ENCODE data around the gene TMEM59L. TPM values are rescaled to one million over a fixed set of nuclear protein-coding genes. Genes with fewer than 3 reads are reported as not detected.

The TMEM59L gene
- total and polyA plus RNA-seq, 2 of the 13 experiments (the other 11 are each of a cell fraction or from before 2014, with no cell fraction given): 0.97 to 5.5 TPM

DNA sequence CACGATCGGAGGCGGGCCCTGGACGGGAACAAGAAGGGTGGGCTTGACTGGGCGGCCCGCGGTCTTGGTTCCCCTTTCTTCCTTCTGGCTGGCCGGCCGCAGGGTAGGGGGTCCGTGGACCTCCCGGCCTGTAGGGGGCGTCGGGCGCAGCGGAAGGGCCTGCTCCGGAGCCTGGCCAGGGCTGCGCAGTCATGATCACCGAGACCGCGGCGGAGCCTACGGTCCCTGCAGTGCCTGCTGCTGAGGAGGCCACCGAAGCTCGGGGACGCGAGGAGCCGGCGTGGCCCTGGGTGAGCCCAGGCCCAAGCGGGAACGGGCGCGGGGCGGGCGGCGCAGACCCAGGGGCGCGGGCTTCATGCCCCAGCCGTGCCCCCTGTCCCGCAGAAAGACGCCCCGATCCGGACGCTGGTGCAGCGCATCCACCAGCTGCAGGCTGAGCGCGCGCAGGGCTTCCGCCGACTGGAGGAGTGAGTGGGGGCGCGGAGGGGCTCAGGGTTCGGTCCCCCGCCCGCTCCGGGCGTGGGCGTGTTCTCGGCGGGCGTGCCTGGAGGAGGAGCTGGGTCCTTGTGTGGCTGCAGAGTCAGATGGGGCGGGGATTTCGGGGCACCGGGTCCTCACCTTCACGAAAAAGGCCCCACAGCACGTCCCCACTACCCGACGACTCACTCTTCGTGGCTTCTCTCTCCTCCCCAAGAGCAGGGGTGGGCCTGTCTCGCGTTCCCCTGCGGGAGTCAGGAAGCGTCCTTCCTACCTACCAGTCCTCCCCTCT lies 23.9 kb upstream of the TMEM59L start, which contains the start of gene REX1BD (continued):
- TF ChIP-seq, protein P1, sequence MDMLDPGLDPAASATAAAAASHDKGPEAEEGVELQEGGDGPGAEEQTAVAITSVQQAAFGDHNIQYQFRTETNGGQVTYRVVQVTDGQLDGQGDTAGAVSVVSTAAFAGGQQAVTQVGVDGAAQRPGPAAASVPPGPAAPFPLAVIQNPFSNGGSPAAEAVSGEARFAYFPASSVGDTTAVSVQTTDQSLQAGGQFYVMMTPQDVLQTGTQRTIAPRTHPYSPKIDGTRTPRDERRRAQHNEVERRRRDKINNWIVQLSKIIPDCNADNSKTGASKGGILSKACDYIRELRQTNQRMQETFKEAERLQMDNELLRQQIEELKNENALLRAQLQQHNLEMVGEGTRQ (IDR thresholded peaks at IDR 0.05; ENCODE audit: low read depth, low read length): no peak
- TF ChIP-seq, protein P1 (CRISPR knock-in tag; IDR thresholded peaks at IDR 0.05; ENCODE audit: borderline replicate concordance): no peak
- no peak for TF ChIP-seq WIZ (CRISPR knock-in tag; IDR thresholded peaks at IDR 0.05)
- TF ChIP-seq, protein P2, sequence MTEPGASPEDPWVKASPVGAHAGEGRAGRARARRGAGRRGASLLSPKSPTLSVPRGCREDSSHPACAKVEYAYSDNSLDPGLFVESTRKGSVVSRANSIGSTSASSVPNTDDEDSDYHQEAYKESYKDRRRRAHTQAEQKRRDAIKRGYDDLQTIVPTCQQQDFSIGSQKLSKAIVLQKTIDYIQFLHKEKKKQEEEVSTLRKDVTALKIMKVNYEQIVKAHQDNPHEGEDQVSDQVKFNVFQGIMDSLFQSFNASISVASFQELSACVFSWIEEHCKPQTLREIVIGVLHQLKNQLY (CRISPR knock-in tag; IDR thresholded peaks at IDR 0.05): peak; percentile 49; the same call in 1 of the 2 replicates
- TF ChIP-seq ZNF678 (CRISPR knock-in tag; IDR thresholded peaks at IDR 0.05): no peak; the same call in 1 of the 2 replicates
- TF ChIP-seq MED1 (CRISPR knock-in tag; IDR thresholded peaks at IDR 0.05): peak; percentile 68
- TF ChIP-seq ZNF264 (CRISPR knock-in tag; IDR thresholded peaks at IDR 0.05): peak; percentile 18; the same call in 1 of the 2 replicates
- TF ChIP-seq GABPB1 (CRISPR knock-in tag; IDR thresholded peaks at IDR 0.05): peak; percentile 91
- peak; percentile 66 for TF ChIP-seq SP5 (CRISPR knock-in tag; IDR thresholded peaks at IDR 0.05; ENCODE audit: borderline replicate concordance, low read depth)
- no peak; the same call in 1 of the 2 replicates for TF ChIP-seq SATB2 (CRISPR knock-in tag; IDR thresholded peaks at IDR 0.05)
- no peak for TF ChIP-seq SOX13 (IDR thresholded peaks at IDR 0.05)
- TF ChIP-seq SOX13 (CRISPR knock-in tag; conservative IDR thresholded peaks at IDR 0.05 in 1 of 2, IDR thresholded peaks at IDR 0.05 in 1 of 2): no peak
- TF ChIP-seq, protein P3, sequence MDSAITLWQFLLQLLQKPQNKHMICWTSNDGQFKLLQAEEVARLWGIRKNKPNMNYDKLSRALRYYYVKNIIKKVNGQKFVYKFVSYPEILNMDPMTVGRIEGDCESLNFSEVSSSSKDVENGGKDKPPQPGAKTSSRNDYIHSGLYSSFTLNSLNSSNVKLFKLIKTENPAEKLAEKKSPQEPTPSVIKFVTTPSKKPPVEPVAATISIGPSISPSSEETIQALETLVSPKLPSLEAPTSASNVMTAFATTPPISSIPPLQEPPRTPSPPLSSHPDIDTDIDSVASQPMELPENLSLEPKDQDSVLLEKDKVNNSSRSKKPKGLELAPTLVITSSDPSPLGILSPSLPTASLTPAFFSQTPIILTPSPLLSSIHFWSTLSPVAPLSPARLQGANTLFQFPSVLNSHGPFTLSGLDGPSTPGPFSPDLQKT (CRISPR knock-in tag; IDR thresholded peaks at IDR 0.05; ENCODE audit: borderline replicate concordance): no peak
- TF ChIP-seq, protein P4, sequence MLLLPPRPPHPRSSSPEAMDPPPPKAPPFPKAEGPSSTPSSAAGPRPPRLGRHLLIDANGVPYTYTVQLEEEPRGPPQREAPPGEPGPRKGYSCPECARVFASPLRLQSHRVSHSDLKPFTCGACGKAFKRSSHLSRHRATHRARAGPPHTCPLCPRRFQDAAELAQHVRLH (CRISPR knock-in tag; IDR thresholded peaks at IDR 0.05; ENCODE audit: borderline replicate concordance, low read depth): peak; percentile 84; the same call in 1 of the 2 replicates
- TF ChIP-seq, protein P5, sequence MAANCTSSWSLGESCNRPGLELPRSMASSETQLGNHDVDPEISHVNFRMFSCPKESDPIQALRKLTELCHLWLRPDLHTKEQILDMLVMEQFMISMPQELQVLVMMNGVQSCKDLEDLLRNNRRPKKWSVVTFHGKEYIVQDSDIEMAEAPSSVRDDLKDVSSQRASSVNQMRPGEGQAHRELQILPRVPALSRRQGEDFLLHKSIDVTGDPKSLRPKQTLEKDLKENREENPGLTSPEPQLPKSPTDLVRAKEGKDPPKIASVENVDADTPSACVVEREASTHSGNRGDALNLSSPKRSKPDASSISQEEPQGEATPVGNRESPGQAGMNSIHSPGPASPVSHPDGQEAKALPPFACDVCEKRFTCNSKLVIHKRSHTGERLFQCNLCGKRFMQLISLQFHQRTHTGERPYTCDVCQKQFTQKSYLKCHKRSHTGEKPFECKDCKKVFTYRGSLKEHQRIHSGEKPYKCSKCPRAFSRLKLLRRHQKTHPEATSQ (CRISPR knock-in tag; IDR thresholded peaks at IDR 0.05; ENCODE audit: borderline replicate concordance): no peak
- no peak for TF ChIP-seq TAF15 (IDR thresholded peaks at IDR 0.05; ENCODE audit: low read depth, low read length, poor library complexity, severe bottlenecking)
- no peak; the same call in 1 of the 2 replicates for TF ChIP-seq DNMT1 (CRISPR knock-in tag; IDR thresholded peaks at IDR 0.05)
- peak; percentile 21 for TF ChIP-seq YY1 (IDR thresholded peaks at IDR 0.05; ENCODE audit: insufficient read depth, insufficient replicate concordance, low read depth, low read length)
- TF ChIP-seq ZFY (CRISPR knock-in tag; IDR thresholded peaks at IDR 0.05): peak; percentile 88
- no peak for TF ChIP-seq SMAD9 (CRISPR knock-in tag; IDR thresholded peaks at IDR 0.05)
- TF ChIP-seq, protein P6, sequence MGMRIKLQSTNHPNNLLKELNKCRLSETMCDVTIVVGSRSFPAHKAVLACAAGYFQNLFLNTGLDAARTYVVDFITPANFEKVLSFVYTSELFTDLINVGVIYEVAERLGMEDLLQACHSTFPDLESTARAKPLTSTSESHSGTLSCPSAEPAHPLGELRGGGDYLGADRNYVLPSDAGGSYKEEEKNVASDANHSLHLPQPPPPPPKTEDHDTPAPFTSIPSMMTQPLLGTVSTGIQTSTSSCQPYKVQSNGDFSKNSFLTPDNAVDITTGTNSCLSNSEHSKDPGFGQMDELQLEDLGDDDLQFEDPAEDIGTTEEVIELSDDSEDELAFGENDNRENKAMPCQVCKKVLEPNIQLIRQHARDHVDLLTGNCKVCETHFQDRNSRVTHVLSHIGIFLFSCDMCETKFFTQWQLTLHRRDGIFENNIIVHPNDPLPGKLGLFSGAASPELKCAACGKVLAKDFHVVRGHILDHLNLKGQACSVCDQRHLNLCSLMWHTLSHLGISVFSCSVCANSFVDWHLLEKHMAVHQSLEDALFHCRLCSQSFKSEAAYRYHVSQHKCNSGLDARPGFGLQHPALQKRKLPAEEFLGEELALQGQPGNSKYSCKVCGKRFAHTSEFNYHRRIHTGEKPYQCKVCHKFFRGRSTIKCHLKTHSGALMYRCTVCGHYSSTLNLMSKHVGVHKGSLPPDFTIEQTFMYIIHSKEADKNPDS (CRISPR knock-in tag; IDR thresholded peaks at IDR 0.05): no peak
- 0 out of 2 replicates have a peak, but pooled peaks have one; percentile 43 for TF ChIP-seq HOXA5 (CRISPR knock-in tag; IDR thresholded peaks at IDR 0.05)
